Nephron progenitor cell (in vitro differentiated cells): Measurements from ENCODE around the gene SUN5.

ENCODE experiments used
- DNase-seq: peaks from one replicate; pipeline ENCODE4 v3.0.0; 2021
- H3K27ac Mint-ChIP-seq: 2 replicates; pipeline ENCODE4 v1.8.0; 2021; ENCODE audit warnings: mild to moderate bottlenecking, moderate library complexity, mixed read lengths
- H3K27me3 Mint-ChIP-seq: 2 replicates; pipeline ENCODE4 v1.8.0; 2021; ENCODE audit warnings: mild to moderate bottlenecking, low read depth, mixed read lengths; ENCODE audit not compliant: poor library complexity
- H3K36me3 Mint-ChIP-seq: 2 replicates; pipeline ENCODE4 v1.8.0; 2021; ENCODE audit warnings: low read depth, mixed read lengths
- H3K4me1 Mint-ChIP-seq: 2 replicates; pipeline ENCODE4 v1.8.0; 2021; ENCODE audit warnings: mixed read lengths
- H3K4me3 Mint-ChIP-seq: 2 replicates; pipeline ENCODE4 v1.8.0; 2021; ENCODE audit warnings: mild to moderate bottlenecking, moderate library complexity, mixed read lengths
- H3K9me3 Mint-ChIP-seq: 2 replicates; pipeline ENCODE4 v1.8.0; 2021; ENCODE audit warnings: mild to moderate bottlenecking, moderate library complexity, mixed read lengths
- TF ChIP-seq, protein P1 (sequence below): fragments of 200-600 bp; sonication (generic); IDR thresholded peaks from 2 replicates; pipeline ENCODE4 v1.5.0; 2021; ENCODE audit warnings: antibody characterized with exemption

The SUN5 gene

DNA sequence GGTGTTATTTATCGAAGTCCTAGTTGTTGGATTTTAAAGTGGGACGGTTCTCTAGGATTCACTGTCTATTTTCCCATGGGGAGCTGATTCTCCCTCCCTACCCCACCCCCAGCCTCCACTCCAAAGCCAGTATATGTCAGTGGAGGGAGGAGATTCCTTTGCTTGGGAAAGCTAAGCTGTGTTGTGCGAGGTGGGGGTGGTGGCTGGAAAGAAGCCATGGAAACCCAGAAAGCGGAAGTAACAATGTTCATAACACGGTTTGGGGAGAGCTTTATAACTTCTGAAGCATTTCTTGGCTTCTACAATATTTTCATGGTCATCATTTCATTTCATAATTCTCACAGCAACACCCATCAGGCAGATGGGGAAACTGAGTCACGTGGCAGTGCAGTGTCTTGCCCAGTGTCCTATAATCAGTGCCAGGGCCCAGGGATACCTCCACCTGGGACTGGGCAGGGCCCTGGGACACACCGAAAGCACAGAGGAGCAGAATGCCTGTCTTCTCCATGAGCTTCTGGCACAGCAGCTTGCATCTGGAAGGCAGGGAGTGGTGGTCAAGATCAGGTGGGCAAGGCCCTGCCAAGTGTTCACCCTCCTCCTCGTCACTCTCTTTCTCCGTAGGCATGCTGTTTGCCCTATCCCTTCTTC is 4.5 kb downstream of the SUN5 start:
- no peak for DNase-seq
- H3K36me3 Mint-ChIP-seq = no peaks in the 10 kb centered on the region

GRCh38 chr20:32997431-32997830 is 6.8 kb downstream of the SUN5 start:
- TF ChIP-seq, protein P1, sequence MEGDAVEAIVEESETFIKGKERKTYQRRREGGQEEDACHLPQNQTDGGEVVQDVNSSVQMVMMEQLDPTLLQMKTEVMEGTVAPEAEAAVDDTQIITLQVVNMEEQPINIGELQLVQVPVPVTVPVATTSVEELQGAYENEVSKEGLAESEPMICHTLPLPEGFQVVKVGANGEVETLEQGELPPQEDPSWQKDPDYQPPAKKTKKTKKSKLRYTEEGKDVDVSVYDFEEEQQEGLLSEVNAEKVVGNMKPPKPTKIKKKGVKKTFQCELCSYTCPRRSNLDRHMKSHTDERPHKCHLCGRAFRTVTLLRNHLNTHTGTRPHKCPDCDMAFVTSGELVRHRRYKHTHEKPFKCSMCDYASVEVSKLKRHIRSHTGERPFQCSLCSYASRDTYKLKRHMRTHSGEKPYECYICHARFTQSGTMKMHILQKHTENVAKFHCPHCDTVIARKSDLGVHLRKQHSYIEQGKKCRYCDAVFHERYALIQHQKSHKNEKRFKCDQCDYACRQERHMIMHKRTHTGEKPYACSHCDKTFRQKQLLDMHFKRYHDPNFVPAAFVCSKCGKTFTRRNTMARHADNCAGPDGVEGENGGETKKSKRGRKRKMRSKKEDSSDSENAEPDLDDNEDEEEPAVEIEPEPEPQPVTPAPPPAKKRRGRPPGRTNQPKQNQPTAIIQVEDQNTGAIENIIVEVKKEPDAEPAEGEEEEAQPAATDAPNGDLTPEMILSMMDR = no peak
- H3K4me3 Mint-ChIP-seq = no peak overlapping the region
- peaks cover 19% of the 10 kb centered on the region for H3K27me3 Mint-ChIP-seq
- H3K27ac Mint-ChIP-seq = no peak overlapping the region
- no peaks in the 10 kb centered on the region for H3K36me3 Mint-ChIP-seq
- DNase-seq = no peak
- peaks cover 16% of the 10 kb centered on the region for H3K9me3 Mint-ChIP-seq
- H3K4me1 Mint-ChIP-seq = no peaks in the 10 kb centered on the region

More for the DNA sequence above, 4.5 kb downstream of the SUN5 start:
- Mint-ChIP-seq H3K27ac (no peak overlapping the region), H3K27me3 (peaks cover 15% of the 10 kb centered on the region), H3K4me3 (no peak overlapping the region), H3K4me1 (no peaks in the 10 kb centered on the region), H3K9me3 (peaks cover 9% of the 10 kb centered on the region)
- TF ChIP-seq, protein P1 = no peak

DNA sequence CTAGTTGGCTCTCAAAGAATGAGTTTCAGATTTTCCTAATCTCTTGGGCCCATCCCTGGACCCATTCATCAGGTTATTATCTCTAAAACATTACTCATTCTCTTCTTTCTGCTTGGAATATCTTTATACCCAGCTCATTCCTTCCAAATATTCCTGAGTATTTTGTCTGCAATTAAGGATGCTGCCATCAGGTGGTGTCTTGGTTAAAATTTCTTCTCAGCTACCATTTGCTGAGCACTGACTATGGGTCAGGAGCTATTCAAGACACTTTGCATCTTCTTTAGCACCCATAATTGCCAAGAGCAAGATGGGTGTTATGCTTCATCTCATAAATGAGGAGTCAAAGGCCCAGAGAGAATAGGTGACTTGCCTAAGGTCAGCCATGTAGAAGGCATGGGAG is 8.4 kb downstream of the SUN5 start:
- TF ChIP-seq, protein P1 = peak; percentile 6
- Mint-ChIP-seq H3K27me3 (peaks cover 15% of the 10 kb centered on the region), H3K36me3 (no peaks in the 10 kb centered on the region), H3K4me1 (no peaks in the 10 kb centered on the region), H3K4me3 (no peak overlapping the region), H3K27ac (no peak overlapping the region), H3K9me3 (peaks cover 16% of the 10 kb centered on the region)
- no peak for DNase-seq

DNA sequence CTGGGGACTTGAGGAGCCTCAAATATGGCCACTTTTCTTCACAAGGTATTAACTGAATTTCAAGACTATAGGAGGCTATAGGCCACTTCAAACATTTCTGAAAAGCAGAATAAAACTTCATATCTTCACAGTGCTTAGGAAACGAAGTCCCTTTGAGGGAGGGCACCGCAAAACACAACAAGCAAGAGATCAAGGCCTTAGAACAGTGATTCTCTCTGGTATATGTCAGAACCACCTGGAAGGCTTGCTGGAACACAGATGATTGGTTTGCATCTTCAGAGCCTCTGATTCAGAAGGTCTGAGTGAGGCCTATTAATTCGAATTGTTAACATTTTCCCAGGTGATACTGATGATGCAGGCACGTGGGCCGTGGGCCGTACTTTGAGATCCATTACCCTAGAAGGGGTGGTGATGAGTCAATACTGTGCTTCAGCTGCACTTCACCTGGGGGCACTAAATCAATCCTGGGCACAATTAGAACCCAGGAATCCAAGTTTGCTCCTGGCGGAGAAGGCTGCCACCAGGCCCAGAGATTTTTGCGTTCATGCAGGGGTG is 10.7 kb downstream of the SUN5 start:
- DNase-seq = no peak
- TF ChIP-seq, protein P1 = no peak
- Mint-ChIP-seq H3K36me3 (no peaks in the 10 kb centered on the region), H3K4me1 (no peaks in the 10 kb centered on the region), H3K27me3 (peaks cover 12% of the 10 kb centered on the region), H3K9me3 (peaks cover 16% of the 10 kb centered on the region), H3K27ac (no peak overlapping the region), H3K4me3 (no peak overlapping the region)

DNA sequence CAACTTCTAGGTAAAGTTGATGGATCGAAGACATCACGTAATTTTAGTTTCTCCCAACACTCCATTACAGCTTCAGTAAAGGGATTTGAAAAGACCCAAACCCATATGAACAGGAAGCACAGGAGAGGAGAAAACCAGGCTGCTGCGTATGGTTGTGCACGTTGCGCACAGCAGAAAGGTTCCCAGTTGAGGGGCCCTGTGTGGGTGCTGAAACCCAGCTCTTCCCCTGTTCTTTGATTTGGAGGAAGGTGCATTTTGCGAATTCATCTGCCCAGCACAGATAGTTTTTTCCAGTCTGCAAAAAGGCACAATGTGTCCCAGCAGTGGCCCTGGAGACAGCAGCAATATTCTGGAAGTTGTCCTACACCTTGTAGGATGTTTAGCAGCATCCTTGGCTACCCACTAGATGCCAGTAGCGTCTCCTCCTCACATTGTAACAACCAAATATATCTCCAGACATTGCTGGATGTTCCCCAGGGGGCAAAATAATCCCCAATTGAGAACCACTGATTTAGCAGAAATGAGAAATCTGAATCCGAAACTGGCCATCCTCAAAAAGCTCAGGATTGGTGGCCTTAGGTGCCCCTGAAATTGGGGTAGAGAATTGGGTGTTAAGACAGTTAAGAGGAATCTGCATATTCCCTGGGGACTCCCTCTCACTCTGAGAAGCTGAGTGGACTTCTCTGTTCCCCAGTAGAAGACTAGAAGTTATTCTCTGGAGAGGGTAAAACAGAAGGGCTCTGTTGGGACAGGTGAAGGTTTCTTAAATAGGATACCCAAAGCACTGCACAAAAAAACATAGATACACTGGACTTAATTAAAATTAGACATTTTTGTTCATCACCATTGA is 12.2 kb downstream of the SUN5 start:
- TF ChIP-seq, protein P1 = no peak
- Mint-ChIP-seq H3K4me1 (no peaks in the 10 kb centered on the region), H3K27me3 (peaks cover 12% of the 10 kb centered on the region), H3K9me3 (peaks cover 16% of the 10 kb centered on the region), H3K36me3 (no peaks in the 10 kb centered on the region), H3K27ac (no peak overlapping the region), H3K4me3 (no peak overlapping the region)
- no peak for DNase-seq
